ENCODE measurements around the gene CAB39L. TPM values are rescaled to one million over a fixed set of nuclear protein-coding genes. Genes with fewer than 3 reads are reported as not detected.

The CAB39L gene
- total RNA-seq, 1 donor from 2014 or later, result 11.4 TPM

Other genes with a start within 250 kb of the CAB39L start
- gene MLNR, start 223.7 kb downstream of the CAB39L start, total RNA-seq (ENCODE audit: low replicate concordance), result not detected in 2 replicates
- gene CDADC1, start 196.1 kb downstream of the CAB39L start, total RNA-seq (ENCODE audit: low replicate concordance), result 11.2 and 12.5 TPM in 2 replicates
- 8.2 and 11.8 TPM in 2 replicates for gene SETDB2, start 210 bp upstream of the CAB39L start, total RNA-seq (ENCODE audit: low replicate concordance)
- gene PHF11, start 51.9 kb upstream of the CAB39L start, total RNA-seq (ENCODE audit: low replicate concordance), result 18.9 and 20.7 TPM in 2 replicates
- 11.3 and 30.7 TPM in 2 replicates for gene RCBTB1, start 141.5 kb upstream of the CAB39L start, total RNA-seq (ENCODE audit: low replicate concordance)
- gene ARL11, start 184.4 kb upstream of the CAB39L start, total RNA-seq (ENCODE audit: low replicate concordance), result 0.83 TPM in 1 of 2 replicates, not detected in the other
- gene EBPL, start 247.4 kb upstream of the CAB39L start, total RNA-seq (ENCODE audit: low replicate concordance), result 32.2 and 56.5 TPM in 2 replicates